HG03025 (cell line): ENCODE results near the gene PDE4B.

Experiments used
- ATAC-seq: cut with Tn5 transposase; IDR thresholded peaks from one replicate; pipeline ENCODE4 v1.9.1; 2021; ENCODE audit warnings: mild to moderate bottlenecking, moderate library complexity; ENCODE audit not compliant: unreplicated experiment, low FRiP score

The PDE4B gene

DNA sequence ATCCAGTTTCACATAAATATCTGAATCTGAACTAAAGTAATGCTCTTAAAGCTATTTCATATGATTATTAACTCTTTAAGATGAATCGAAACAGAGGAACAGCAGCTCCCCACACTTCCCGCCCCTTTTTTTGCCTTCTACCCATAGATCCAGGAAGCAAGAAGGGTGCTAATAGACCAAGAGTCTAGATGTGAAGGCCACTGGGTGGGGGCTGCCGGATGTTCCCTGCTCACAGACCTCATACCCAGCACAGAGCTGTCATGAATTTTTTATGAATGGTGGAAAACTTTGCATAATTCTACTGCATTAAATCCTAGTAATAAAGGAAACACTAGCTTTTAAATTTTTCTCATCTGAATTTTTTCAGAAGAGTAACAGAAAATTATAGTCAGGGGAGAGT is 457.4 kb downstream of the PDE4B start:
- no peak for ATAC-seq

DNA sequence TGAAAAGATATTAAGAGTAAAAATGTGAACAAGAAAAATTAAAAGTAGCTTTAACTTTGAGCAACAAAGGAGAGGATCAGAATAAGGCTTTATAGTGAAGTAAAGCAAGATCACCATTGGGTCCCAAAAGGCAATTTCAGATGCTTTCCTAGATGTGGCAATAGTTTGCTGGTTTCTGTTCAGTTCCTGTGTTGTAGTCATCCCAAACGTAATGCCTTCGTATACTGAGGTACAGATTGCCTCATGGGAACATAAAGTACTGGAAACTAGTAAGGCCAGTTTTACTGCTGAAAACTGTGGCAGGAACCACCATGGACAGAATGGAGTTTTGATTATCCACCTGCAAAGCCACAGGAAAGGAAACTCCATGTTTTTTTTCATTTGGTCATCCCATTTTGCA is 457.8 kb downstream of the PDE4B start:
- ATAC-seq: no peak

DNA sequence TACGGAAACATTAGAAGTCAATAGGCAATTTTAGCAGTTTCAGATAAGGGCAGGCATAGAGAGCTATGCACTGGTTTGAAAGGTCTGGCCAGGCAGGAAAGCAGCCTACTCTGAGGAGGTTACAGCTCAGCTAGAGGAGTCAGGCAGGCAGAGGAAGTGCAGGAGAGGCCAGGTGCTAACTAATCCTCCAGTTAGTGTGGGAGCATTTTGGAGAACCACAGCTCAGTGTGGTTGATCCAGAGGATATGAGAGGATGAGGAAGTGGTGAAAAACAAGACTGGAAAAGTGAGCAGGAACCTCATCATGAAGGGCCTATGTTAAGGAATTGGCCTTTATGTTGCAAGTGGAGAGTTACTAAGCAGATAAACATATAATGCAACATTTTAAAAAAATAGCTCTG is 458.9 kb downstream of the PDE4B start:
- no peak for ATAC-seq

DNA sequence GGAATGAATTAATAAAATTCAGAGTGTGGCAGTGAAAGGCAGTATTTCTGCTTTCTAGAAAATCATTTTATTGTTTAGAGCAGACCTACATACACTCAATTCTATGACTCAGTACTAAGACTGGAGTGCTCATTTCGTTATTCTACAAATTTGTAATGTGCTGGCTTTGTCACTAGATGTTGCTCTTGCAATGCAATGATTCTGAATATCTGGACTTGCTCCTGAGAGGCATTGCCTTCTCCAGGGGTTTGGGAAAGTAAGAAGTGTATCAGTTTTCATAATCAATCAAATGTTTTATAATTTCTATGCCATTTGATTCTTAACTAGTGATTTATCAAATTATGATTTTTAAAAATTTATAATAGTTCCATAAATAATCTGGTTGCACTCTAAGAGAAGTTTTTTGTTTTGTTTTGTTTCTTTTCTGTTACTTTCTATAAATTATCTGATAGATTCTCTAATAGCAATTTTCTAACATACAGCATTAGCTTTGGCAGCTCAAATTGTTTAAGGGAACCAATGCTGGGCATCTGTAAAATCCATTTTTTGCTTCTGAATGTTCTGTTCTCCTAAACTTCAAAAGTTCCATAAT is 460.7 kb downstream of the PDE4B start:
- peak; percentile 59 for ATAC-seq

DNA sequence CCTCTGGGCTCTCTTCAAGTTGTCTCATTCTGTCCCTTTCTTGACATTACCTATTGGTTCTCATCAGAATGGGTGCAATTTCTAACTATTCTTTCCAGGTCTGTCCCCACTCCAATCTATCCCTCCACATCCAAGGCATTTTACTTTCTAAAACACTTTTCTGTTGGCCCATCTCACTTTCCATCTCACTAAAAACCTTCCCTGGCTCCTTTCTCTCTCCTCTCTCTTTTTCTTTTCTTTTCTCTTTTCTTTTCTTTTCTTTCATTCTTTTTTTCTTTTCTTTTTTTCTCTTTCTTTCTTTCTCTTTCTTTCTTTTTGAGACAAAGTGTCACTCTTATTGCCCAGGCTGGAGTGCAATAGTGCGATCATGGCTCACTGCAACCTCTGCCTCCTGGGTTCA is 462.1 kb downstream of the PDE4B start:
- ATAC-seq: no peak

DNA sequence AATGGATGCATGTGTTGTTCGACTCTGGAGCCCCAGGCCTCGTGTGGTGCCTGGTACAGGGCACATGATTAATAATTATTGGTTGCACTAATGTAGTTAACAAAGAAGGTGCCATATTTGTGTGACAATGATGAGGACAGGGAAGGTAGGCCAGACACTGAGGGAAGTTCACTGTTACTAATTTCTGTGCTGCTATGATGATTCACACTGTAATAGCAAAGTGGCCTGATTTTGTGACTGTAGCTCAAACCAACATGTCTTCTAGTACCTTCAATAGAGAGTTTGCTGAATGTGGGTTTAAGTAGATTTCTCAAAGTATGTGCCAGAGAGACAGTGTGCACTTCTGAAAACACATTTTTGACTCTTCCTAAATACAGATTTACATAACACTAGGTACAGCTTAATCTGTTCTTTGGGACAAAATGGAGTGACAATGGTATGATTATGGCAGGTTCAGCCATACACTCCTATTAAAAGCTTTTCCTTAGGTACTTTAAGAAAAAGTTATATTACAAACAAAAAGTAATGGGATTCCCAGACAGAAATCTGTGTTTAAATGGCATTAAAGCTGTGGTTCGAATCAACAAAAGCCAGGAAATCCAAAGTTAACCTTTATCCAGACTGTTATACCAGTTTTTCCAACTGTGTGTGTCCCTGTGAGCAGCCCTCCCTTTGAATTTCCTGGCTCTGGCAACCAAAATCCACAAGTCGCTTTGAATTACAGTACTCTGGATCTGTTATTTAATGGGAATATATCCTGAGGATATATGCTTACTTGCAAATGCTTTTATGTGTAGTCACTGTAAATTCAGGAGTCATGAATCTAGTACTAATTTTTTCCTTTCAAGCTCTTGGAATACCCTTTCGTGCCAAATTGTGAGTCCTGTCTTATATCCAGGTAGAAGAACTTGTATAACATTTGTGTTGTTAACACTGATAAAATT is 464.2 kb downstream of the PDE4B start:
- no peak for ATAC-seq

DNA sequence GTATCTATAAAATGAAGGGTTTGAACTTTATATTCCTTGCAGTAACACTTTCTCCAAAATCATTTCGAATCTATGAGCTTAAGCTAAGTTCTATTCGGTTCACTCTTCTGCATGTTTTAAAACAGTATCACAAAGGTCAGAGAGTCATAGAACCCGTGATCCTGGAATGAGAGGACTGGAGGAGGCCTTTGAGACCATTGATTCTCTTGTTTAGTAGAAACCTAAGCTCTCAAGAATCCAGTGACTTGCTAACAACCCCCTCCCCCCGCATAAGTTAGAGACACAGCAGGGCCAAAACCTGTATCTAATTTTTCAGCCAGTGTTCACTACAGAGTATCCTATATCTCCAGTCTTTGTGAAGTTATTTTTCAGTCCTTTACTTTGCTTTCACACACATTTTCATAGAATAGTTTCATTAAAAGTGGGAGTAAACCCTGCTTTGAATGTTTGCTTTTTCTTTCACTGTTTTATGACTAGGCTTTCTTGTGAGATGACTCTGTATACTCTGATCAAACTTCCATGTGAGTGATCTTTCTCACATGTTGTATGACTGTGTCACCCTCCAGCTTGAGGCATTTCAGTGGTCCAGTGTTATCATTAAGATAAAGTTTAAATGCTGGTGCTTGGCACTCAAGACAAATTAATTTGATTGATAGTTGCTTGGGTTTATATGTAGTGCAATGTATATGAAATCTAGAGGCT is 465.9 kb downstream of the PDE4B start:
- ATAC-seq: no peak

DNA sequence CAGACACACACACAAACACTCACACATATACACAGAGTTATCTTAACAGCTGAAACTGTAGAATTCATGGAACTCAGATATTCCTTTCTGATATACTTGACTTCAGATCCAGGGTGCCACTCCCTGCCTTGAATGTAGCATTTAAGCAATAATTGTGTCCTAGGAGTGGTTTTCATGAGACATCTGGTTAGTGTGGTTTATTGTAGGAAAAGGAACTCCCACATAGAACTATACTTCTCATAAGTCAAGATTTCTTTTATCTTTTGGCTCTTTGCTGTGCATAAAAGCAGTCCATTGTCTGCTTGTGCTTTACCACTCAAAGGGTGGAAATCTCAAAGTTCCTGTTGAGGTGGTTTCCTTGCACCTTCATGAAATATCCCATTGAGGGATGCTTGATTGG is 468.7 kb downstream of the PDE4B start:
- ATAC-seq: no peak

DNA sequence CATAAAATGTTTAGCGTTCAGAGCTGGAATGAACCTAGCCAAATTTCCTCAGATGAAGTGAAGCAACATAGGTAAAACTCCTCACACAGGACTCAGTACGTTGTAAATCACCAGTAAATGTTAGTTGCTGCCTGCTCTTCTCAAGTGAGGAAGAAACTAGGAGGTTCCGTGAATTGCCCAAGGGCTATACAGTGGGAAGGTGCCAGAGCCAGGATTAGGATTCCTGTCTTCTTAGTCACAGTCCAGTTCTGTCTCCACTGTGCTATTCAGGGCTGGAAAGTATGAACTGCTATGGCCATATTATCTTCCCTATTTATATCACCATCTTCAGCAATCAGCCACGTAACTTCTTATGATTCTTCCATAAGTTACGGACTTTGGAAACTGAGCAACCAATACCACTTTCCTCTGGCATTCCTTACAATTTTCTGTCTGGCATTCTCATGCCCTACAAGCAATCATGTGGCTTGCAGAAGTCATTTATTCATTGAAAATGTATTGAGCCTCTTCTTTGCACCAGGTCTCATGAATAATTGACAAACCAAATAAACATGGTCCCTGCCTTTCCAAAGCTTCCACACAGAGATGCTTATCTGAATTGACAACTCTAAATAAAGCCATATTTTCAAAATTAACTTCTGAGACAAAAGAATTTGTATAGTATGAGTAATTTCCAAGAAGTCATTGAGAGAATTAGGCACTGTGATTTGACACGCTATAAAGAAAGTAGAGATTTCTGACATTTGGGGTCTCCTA is 469.7 kb downstream of the PDE4B start:
- no peak for ATAC-seq

DNA sequence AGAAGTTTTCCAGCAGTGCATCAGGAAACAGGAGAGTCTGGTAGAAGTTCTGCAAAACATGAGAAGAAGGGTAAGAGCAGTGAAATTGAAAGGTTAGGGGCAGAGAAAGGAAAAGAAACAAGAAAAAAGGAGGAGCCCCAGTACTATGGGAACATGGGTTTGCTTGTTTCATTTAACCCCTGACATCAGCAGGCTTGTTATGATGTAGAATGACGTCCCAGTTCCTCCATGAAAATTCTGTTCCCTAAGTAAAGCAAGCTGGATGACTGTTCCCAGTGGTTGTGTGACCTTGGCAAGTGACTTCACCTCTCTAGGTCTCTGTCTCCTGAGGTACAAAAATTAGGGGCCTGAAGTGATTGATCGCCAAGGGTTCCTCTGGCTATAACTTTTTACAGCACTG is 472.6 kb downstream of the PDE4B start:
- no peak for ATAC-seq

DNA sequence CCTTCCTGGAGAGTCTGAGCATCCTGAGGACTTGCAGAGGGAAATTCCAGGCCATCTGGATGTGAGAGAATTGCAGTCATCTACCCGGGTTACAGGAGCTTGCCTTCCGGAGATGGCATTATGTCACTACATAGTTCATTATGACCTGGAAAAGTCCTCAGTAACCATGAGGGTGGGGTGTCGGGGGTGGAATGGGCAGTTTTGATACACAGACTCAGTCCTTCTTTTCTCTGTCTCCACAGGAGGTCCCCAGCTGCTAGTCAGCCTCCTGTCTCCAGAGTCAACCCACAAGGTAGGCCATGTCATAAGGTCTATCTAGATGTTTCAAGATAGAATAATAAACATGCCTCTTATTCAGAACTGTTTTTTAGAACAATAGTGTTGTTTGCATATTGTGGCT is 473.1 kb downstream of the PDE4B start:
- no peak for ATAC-seq

DNA sequence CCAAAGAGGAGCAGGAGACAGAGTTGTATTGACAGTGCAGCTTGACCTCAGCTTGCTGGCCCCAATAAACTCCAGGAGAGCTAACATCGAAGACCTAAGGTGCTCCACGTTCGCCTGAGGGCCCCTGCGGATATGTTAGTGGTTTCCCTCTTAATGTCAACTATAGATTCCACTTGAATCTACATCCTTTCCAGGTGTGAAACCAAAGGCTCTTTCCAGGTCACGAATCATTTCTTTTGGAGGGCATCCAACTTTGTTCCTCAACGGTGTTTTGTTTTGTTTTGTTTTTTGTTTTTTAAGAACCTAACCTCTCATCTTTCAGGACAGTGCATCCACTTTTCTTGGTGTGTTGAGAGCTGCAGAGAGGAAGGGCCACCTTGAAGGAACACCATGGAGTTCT is 473.7 kb downstream of the PDE4B start:
- no peak for ATAC-seq

DNA sequence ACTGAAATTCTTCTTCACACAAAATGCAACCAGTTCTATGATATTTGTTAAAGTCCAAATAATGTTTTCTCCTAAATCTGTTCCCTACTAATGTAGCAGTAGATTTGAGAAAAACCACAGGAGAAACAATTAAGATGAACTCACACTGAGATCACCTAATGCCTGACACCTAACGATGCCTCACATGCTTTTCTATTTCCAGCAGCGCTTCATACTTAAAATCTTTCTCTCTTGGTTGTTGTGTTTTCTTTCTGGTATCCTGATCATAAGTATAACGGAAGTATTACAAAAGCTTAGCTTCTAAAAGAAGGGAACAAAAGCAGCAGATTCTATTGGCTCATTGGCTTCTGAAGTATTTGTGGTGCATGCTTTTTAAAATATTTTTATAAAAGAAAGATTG is 474.1 kb downstream of the PDE4B start:
- no peak for ATAC-seq

DNA sequence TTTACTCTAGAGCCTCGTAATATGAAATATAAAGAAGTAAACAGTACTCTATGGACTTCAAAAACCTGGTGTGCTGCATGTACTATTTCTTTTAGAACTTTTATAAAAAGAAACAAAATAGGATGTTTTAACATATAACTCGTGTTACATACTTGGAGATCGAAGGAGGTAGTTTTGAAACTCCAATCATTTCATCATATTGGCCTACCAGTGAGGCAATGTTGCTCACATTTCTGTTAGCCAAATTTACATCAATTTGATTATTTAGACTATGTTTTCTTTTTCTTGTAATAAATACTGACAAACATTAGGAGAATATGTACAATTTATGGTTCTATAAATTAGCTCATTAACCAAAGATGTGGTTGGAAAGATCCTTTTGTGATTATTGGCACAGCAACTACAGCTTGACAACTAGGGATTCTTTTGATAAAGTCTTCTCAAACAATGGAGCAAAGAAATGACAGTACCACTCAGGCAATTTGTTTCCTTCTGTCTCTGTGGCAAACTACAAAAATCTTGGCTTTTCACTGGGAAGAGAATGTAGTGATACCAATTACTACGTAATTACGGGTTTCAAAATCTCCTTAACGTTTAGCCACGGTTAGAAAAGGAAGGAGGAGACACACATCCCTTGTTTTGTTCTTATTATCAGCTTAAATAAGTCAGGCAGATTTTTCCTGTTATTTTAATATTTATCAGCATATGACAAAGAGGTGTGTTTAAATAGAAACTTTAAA is 474.7 kb downstream of the PDE4B start:
- no peak for ATAC-seq

DNA sequence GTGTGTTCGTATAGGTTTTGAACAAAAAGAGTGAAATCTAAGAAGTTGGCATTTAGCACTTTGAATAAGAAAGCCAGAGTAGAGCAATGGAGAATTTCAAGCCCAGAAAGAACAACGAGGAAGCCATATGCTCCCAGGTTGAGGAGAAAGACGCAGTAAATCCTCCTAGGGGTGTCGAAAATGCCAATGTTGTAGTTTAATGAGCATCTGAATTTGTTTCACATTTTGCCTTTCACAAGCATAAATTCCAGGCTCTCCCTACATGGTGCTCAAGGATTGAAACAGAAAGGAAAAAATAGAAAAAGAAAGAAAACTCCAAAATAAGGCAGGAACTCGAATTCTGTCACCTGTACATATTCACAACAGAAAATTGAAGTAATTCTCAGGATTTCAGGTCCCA is 476.5 kb downstream of the PDE4B start:
- no peak for ATAC-seq

DNA sequence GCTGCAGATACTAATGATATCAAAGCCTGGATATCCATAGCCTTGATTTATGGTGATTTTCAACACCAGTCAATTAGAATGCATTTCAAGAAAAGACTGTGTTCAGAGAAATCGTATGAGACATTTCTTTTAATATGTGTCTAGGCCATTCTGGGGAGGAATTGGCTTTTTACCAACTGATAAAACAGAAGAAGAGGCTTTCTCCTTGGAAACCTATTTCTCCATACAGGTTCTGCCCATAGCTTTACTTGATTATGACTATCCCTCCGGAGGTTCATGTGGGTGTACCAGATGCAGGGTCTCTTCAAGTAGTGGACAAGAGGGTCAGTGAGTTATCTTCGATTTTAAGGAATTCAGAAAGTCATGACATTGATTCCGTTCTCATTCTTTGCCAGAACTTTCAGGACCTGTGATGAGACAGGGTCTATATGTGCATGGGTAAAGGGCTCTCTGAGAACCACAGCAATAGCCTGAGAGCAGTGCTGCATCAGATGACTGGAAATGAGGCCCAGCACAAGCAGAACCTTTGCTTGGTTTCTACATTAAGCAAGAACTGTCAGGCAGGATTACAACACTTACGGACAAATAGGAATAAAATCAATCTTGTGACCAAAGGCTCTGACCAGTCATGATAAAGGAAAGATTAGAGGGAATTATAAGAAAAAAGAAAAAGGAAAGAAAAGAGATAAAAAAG is 477.6 kb downstream of the PDE4B start:
- ATAC-seq: no peak

DNA sequence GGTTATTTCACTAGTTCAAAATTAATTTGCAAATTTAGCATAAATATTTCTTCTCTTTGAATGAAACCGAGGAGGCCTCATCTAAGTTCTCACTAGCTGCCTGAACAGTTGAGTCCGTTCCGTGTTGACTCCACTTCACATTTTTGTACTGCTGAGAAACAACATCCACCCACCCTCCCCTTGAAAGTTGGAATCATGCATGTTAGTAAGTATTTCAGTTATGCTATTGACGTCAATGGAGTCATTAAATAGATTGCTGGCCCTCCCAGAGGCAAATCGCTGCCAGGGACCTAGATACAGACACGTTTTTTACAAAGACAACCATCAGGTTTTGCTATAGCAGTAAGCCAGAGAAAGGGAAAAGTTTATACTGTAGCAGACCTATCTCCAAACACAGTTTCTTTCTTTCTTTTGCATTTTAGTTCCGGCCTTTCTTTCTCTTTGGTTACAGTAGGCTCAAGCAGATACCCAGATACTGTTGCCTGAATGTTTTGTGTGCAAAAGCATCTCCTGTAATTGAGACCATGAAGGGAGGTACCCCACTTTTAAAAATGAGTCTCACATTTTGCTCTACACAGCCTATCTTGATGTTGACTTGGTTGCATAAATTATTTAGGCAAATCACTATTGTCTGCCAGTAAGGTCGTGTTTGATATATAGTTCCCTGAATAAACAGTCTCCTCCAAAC is 478.7 kb downstream of the PDE4B start:
- ATAC-seq: no peak

DNA sequence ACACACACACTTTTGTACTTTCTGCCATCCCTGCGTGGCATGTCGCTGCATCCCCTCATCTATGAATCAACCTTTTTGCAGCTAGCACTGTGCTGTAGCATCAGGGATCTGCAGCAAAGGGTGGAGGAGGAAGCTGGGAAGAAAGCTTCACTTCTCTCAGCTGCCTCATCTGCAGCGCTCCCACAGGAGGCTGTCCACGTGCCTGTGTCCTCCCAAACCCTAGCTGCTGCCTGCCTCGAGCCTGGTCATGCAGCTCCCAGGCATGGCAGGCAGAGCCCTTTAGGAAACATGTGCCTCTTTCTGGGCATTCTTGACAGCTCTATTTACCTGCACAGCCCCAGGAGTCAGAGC is 479.2 kb downstream of the PDE4B start:
- ATAC-seq: no peak

DNA sequence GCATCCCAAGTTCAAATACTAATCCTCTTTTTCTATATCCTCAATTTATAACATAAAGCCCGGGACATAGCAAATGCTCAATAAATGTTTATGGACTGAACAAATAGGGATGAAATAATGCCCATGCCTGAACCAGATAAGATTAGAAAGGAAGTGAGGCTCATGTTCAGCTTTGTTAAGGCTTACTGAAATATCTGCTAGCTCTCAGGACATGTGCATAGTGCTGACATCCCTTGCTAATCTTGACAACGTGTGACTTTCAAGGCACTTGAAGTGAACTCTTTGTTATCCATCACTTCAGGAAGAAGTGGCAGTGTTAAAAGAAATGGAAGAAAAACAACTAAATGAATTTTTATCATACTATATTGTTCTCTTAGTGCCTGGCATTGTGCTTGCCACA is 481.0 kb downstream of the PDE4B start:
- no peak for ATAC-seq
